ENCODE results near the gene REPIN1. TPM values are rescaled to one million over a fixed set of nuclear protein-coding genes. Genes with fewer than 3 reads are reported as not detected.

REPIN1 gene
- total and polyA plus RNA-seq, 7 donors: 50.9 to 131 (median 56.5) TPM

GRCh38 chr7:150378115-150378852, 9.7 kb downstream of the REPIN1 start:
- Histone ChIP-seq H3K4me1 (peaks cover 0 to 51% (median 35%) of the 10 kb centered on the region in 4 donors), H3K4me3 (peak overlapping the region; percentile 84 to 98 (median 92)), H3K9me3 (no peaks in the 10 kb centered on the region), H3K27me3 (no peaks in the 10 kb centered on the region), H3K36me3 (peaks cover 0 to 12% (median 3%) of the 10 kb centered on the region in 4 donors), H3K27ac (peak overlapping the region; percentile 91 to 95 (median 94))
- intact Hi-C loops (cut with DNase I): loop anchor here (1.0 to 10.0 kb wide), 3 partner anchors 8 to 587 kb away; partner anchors contain the start of gene RARRES2
- DNase-seq: peak; percentile 76
- TF ChIP-seq EP300 (IDR thresholded peaks at IDR 0.05): no peak
- peak in 1 of 4 donors; percentile 21 for TF ChIP-seq POLR2AphosphoS5 (IDR thresholded peaks at IDR 0.05)
- TF ChIP-seq, protein P1, sequence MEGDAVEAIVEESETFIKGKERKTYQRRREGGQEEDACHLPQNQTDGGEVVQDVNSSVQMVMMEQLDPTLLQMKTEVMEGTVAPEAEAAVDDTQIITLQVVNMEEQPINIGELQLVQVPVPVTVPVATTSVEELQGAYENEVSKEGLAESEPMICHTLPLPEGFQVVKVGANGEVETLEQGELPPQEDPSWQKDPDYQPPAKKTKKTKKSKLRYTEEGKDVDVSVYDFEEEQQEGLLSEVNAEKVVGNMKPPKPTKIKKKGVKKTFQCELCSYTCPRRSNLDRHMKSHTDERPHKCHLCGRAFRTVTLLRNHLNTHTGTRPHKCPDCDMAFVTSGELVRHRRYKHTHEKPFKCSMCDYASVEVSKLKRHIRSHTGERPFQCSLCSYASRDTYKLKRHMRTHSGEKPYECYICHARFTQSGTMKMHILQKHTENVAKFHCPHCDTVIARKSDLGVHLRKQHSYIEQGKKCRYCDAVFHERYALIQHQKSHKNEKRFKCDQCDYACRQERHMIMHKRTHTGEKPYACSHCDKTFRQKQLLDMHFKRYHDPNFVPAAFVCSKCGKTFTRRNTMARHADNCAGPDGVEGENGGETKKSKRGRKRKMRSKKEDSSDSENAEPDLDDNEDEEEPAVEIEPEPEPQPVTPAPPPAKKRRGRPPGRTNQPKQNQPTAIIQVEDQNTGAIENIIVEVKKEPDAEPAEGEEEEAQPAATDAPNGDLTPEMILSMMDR (IDR thresholded peaks at IDR 0.05): no peak
- WGBS, 2 donors: 1 to 2% methylated on average over 32 of the region's 32 CpGs

GRCh38 chr7:150378853-150379440, 10.3 kb downstream of the REPIN1 start, which contains the start of gene ZNF775:
Gene ZNF775, plus strand, starts transcription at chr7:150379330. Its CDS starts 9,141 bp downstream, at chr7:150388471.
- no peaks in the 10 kb centered on the region for H3K9me3 ChIP-seq
- H3K27me3 ChIP-seq: no peaks in the 10 kb centered on the region
- TF ChIP-seq, protein P1 (IDR thresholded peaks at IDR 0.05): no peak
- TF ChIP-seq POLR2A (IDR thresholded peaks at IDR 0.05) (peak; percentile 22 to 30), POLR2AphosphoS5 (IDR thresholded peaks at IDR 0.05) (peak; percentile 59 to 90 (median 82)), EP300 (IDR thresholded peaks at IDR 0.05) (peak in 1 of 4 donors; percentile 29)
- peak; percentile 98 for DNase-seq
- peaks cover 0 to 53% (median 36%) of the 10 kb centered on the region in 4 donors for H3K4me1 ChIP-seq
- H3K27ac ChIP-seq: peak within 1 kb of the TSS; percentile 91 to 95 (median 94)
- H3K4me3 ChIP-seq: peak within 1 kb of the TSS; percentile 84 to 98 (median 92)
- peaks cover 0 to 5% (median 0%) of the 10 kb centered on the region in 4 donors for H3K36me3 ChIP-seq
- 0% methylated on average over 60 of the region's 60 CpGs for whole genome bisulfite sequencing, 2 donors
- intact Hi-C loops (cut with DNase I): loop anchor here (1.0 to 10.0 kb wide), 3 partner anchors 9 to 586 kb away; partner anchors contain the start of gene RARRES2

DNA sequence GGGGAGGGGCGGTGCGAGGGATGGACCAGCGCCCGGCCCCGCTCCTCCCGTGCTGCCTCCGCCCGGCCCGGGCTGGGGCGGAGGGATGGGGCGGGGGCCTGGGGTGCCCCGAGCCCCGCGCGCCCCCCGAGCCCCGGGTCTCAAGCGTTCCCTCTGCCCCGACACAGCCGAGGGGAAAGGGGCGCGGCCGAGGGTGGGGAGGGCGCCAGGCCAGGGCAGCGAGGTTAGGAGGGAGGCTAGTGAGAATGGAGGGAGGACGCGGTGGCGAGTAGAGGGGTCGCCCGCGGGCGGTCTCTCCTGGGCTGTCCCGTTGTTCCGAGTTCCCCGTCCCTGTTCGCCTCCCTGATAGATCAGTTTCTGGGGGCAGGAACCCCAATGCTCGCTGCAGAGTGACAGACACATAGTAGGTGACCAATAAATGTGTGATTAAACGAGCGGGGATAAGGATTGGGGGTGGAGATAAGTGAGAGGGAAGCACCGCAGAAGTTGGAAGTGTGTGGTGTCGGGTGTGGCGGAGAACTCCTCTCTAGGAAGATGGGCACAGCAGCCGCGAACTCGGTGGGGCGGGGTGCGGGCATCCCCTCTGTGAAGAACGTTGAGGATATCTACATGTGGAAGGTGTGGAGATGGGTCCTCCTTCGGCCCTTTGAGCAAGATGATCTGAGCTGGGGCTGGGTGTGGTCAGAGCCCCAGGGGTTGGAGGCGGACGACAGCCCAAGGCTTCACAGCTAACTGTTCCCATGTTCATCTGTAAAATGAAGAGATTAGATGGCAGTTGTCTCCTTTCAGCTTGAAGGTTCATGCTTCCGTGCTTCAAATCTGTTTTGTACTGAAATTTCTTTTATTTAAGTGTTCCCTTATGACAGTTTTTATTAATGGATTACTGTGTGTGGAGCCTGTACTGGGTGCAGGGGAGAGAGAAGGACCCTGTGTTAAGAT, 11.1 kb downstream of the REPIN1 start:
- TF ChIP-seq, protein P1 (IDR thresholded peaks at IDR 0.05): no peak
- TF ChIP-seq POLR2AphosphoS5 (IDR thresholded peaks at IDR 0.05) (peak in 1 of 4 donors; percentile 7), POLR2A (IDR thresholded peaks at IDR 0.05) (no peak), EP300 (IDR thresholded peaks at IDR 0.05) (no peak)
- DNase-seq: peak; percentile 77
- peak overlapping the region; percentile 84 to 98 (median 92) for H3K4me3 ChIP-seq
- no peaks in the 10 kb centered on the region for H3K36me3 ChIP-seq
- H3K27me3 ChIP-seq: no peaks in the 10 kb centered on the region
- H3K4me1 ChIP-seq: peaks cover 0 to 59% (median 36%) of the 10 kb centered on the region in 4 donors
- peak overlapping the region; percentile 91 to 95 (median 94) for H3K27ac ChIP-seq
- intact Hi-C loops (cut with DNase I): loop anchor here (2.0 to 10.0 kb wide), 2 partner anchors 39 to 585 kb away; partner anchors contain the start of gene RARRES2
- 1 to 2% methylated on average over 52 of the region's 52 CpGs for WGBS, 2 donors
- H3K9me3 ChIP-seq: no peaks in the 10 kb centered on the region

GRCh38 chr7:150380463-150380862, 11.8 kb downstream of the REPIN1 start:
- intact Hi-C loops (cut with DNase I): no loop called here
- H3K4me1 ChIP-seq: peaks cover 0 to 63% (median 36%) of the 10 kb centered on the region in 4 donors
- DNase-seq: peak; percentile 48
- TF ChIP-seq, protein P1 (IDR thresholded peaks at IDR 0.05): no peak
- TF ChIP-seq EP300 (IDR thresholded peaks at IDR 0.05): no peak
- TF ChIP-seq POLR2AphosphoS5 (IDR thresholded peaks at IDR 0.05): no peak
- TF ChIP-seq POLR2A (IDR thresholded peaks at IDR 0.05): no peak
- H3K36me3 ChIP-seq: no peaks in the 10 kb centered on the region
- no peaks in the 10 kb centered on the region for H3K27me3 ChIP-seq
- 33 to 62% methylated on average over 11 of the region's 11 CpGs for WGBS, 2 donors
- peak overlapping the region in 3 of 4 donors; percentile 91 to 95 (median 93) for H3K27ac ChIP-seq
- H3K4me3 ChIP-seq: peak overlapping the region in 3 of 4 donors; percentile 88 to 98 (median 96)
- H3K9me3 ChIP-seq: no peaks in the 10 kb centered on the region

Measured in sigmoid colon (tissue), 7 donors.